ENCODE results near the gene IQCH.

Gene IQCH

DNA sequence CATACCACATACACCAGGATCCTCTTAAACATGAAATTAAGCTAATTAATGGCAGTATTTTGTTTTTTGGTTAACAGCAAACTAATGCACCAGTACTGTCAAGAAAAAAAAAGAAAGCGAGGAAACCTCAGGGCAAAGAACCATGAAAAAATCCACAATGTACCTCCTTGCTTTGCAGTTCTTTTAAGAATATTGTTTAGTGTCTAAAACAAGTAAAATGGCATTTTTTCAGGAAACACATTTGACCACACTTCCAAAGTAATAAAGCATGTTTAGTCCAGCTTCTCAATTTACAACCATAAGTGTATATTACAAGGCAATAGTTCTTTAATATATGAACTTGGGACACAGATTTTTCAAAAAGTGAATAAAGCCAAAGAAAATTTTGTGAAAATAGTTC is 26.7 kb upstream of the IQCH start:
- Histone ChIP-seq H3K9me2 (ENCODE audit: low read depth, low read length) (no peaks in the 10 kb centered on the region), H3K79me2 (ENCODE audit: insufficient read depth, low read length) (no peaks in the 10 kb centered on the region; the same call in 1 of the 2 replicates), H2AFZ (ENCODE audit: low read length) (no peak overlapping the region), H3K4me2 (ENCODE audit: low read length) (no peak overlapping the region), H3K36me3 (ENCODE audit: insufficient read depth, low read length) (peaks cover 71% of the 10 kb centered on the region), H3K4me3 (ENCODE audit: low read depth, low read length, poor library complexity, severe bottlenecking) (no peak overlapping the region), H3F3A (ENCODE audit: insufficient read depth, low read length) (no peaks in the 10 kb centered on the region), H3K27ac (ENCODE audit: low read depth, low read length, poor library complexity, severe bottlenecking) (no peak overlapping the region), H3K9me3 (ENCODE audit: low read length) (no peaks in the 10 kb centered on the region), H3K27me3 (ENCODE audit: insufficient read depth, low read length) (no peaks in the 10 kb centered on the region), H3K9ac (ENCODE audit: low read length) (no peak overlapping the region), H4K20me1 (ENCODE audit: insufficient read depth, low read length) (no peaks in the 10 kb centered on the region), H3K4me1 (ENCODE audit: insufficient read depth, low read length, severe bottlenecking) (peaks cover 9% of the 10 kb centered on the region)
- TF ChIP-seq EZH2 (IDR thresholded peaks at IDR 0.05; ENCODE audit: borderline replicate concordance, low read length) (no peak), CTCF (IDR thresholded peaks at IDR 0.05; ENCODE audit: low read length) (no peak)

- peaks cover 75% of the 10 kb centered on the region for H3K36me3 ChIP-seq (ENCODE audit: insufficient read depth, low read length)
- no peak overlapping the region for H2AFZ ChIP-seq (ENCODE audit: low read length)
- no peaks in the 10 kb centered on the region for H3K9me3 ChIP-seq (ENCODE audit: low read length)
- no peaks in the 10 kb centered on the region for H4K20me1 ChIP-seq (ENCODE audit: insufficient read depth, low read length)
- no peaks in the 10 kb centered on the region for H3K9me2 ChIP-seq (ENCODE audit: low read depth, low read length)
- no peak overlapping the region for H3K4me2 ChIP-seq (ENCODE audit: low read length)
- H3K4me1 ChIP-seq (ENCODE audit: insufficient read depth, low read length, severe bottlenecking), result peaks cover 9% of the 10 kb centered on the region
- no peak overlapping the region for H3K9ac ChIP-seq (ENCODE audit: low read length)
- H3K79me2 ChIP-seq (ENCODE audit: insufficient read depth, low read length), result no peaks in the 10 kb centered on the region; the same call in 1 of the 2 replicates
- no peak overlapping the region for H3K4me3 ChIP-seq (ENCODE audit: low read depth, low read length, poor library complexity, severe bottlenecking)
- no peak overlapping the region for H3K27ac ChIP-seq (ENCODE audit: low read depth, low read length, poor library complexity, severe bottlenecking)
- H3K27me3 ChIP-seq (ENCODE audit: insufficient read depth, low read length), result no peaks in the 10 kb centered on the region
- TF ChIP-seq EZH2 (IDR thresholded peaks at IDR 0.05; ENCODE audit: borderline replicate concordance, low read length), result no peak
- no peak for TF ChIP-seq CTCF (IDR thresholded peaks at IDR 0.05; ENCODE audit: low read length)
- no peaks in the 10 kb centered on the region for H3F3A ChIP-seq (ENCODE audit: insufficient read depth, low read length)
Observed at GRCh38 chr15:67228286-67228685, 26.3 kb upstream of the IQCH start.

DNA sequence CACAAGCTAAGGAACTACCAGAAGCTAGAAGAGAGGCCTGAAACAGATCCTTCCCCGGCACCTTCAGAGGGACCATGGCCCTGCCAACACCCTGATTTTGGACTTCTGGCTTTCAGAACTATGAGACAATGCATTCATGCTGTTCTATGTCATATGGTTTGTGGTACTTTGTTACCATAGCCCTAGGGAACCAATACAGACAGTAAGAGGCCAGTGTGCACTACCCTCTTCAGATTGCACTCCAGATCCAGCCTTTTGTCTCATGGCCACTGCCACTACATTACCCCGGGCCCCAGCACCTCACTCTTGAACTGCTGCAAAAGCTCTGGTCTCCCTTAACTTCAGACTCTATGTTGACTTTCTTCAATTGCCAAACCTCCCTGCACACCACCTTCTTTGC is 24.1 kb upstream of the IQCH start:
- no peak overlapping the region for H3K4me3 ChIP-seq (ENCODE audit: low read depth, low read length, poor library complexity, severe bottlenecking)
- peaks cover 85% of the 10 kb centered on the region for H3K36me3 ChIP-seq (ENCODE audit: insufficient read depth, low read length)
- no peaks in the 10 kb centered on the region for H4K20me1 ChIP-seq (ENCODE audit: insufficient read depth, low read length)
- no peaks in the 10 kb centered on the region for H3F3A ChIP-seq (ENCODE audit: insufficient read depth, low read length)
- no peak overlapping the region for H2AFZ ChIP-seq (ENCODE audit: low read length)
- peaks cover 9% of the 10 kb centered on the region for H3K4me1 ChIP-seq (ENCODE audit: insufficient read depth, low read length, severe bottlenecking)
- no peaks in the 10 kb centered on the region for H3K27me3 ChIP-seq (ENCODE audit: insufficient read depth, low read length)
- no peak overlapping the region for H3K4me2 ChIP-seq (ENCODE audit: low read length)
- no peaks in the 10 kb centered on the region for H3K9me2 ChIP-seq (ENCODE audit: low read depth, low read length)
- no peak overlapping the region for H3K9ac ChIP-seq (ENCODE audit: low read length)
- no peaks in the 10 kb centered on the region for H3K9me3 ChIP-seq (ENCODE audit: low read length)
- H3K27ac ChIP-seq (ENCODE audit: low read depth, low read length, poor library complexity, severe bottlenecking), result no peak overlapping the region
- no peak for TF ChIP-seq EZH2 (IDR thresholded peaks at IDR 0.05; ENCODE audit: borderline replicate concordance, low read length)
- TF ChIP-seq CTCF (IDR thresholded peaks at IDR 0.05; ENCODE audit: low read length), result no peak
- no peaks in the 10 kb centered on the region; the same call in 1 of the 2 replicates for H3K79me2 ChIP-seq (ENCODE audit: insufficient read depth, low read length)
